ENCODE results near the gene SLC4A3.

The SLC4A3 gene

GRCh38 chr2:219627103-219628100, at the start of gene SLC4A3 (continued):
- TF ChIP-seq ZNF138 (tag by site-specific recombination; IDR thresholded peaks at IDR 0.05; ENCODE audit: borderline replicate concordance) (no peak), ZNF792 (tag by site-specific recombination; IDR thresholded peaks at IDR 0.05) (no peak), ZFHX2 (tag by site-specific recombination; conservative IDR thresholded peaks at IDR 0.05) (peak; percentile 63), ZNF624 (tag by site-specific recombination; IDR thresholded peaks at IDR 0.05) (no peak), PRDM4 (tag by site-specific recombination; IDR thresholded peaks at IDR 0.05) (no peak), REST (tag by site-specific recombination; IDR thresholded peaks at IDR 0.05) (no peak), ZBTB21 (tag by site-specific recombination; IDR thresholded peaks at IDR 0.05) (no peak), ZNF239 (tag by site-specific recombination; IDR thresholded peaks at IDR 0.05) (no peak), CTCF (tag by site-specific recombination; IDR thresholded peaks at IDR 0.05) (peak; percentile 72), ZIC2 (tag by site-specific recombination; IDR thresholded peaks at IDR 0.05) (peak; percentile 55), ZNF404 (tag by site-specific recombination; IDR thresholded peaks at IDR 0.05) (no peak), ZNF132 (tag by site-specific recombination; IDR thresholded peaks at IDR 0.05; ENCODE audit: borderline replicate concordance) (no peak), ZBTB6 (tag by site-specific recombination; IDR thresholded peaks at IDR 0.05) (peak; percentile 61; the same call in 1 of the 2 replicates), ZNF140 (tag by site-specific recombination; IDR thresholded peaks at IDR 0.05) (no peak), OSR2 (tag by site-specific recombination; IDR thresholded peaks at IDR 0.05) (no peak), ZNF707 (tag by site-specific recombination; IDR thresholded peaks at IDR 0.05) (no peak), HOXC10 (CRISPR knock-in tag; IDR thresholded peaks at IDR 0.05) (no peak), PBX3 (CRISPR knock-in tag; IDR thresholded peaks at IDR 0.05) (no peak), ZNF449 (tag by site-specific recombination; IDR thresholded peaks at IDR 0.05) (no peak), ZBTB49 (tag by site-specific recombination; IDR thresholded peaks at IDR 0.05; ENCODE audit: low read depth) (no peak), ZNF311 (tag by site-specific recombination; IDR thresholded peaks at IDR 0.05; ENCODE audit: borderline replicate concordance) (no peak), ZFP37 (tag by site-specific recombination; IDR thresholded peaks at IDR 0.05) (no peak), ZNF837 (tag by site-specific recombination; IDR thresholded peaks at IDR 0.05) (no peak), BCL11B (tag by site-specific recombination; IDR thresholded peaks at IDR 0.05; ENCODE audit: low read depth) (no peak), RBAK (tag by site-specific recombination; IDR thresholded peaks at IDR 0.05) (no peak)

Data from HEK293 (cell line).